ENCODE results near the gene FREY1. TPM values are rescaled to one million over a fixed set of nuclear protein-coding genes. Genes with fewer than 3 reads are reported as not detected.
"Not testable (repeated sequence)": the region's sequence is repeated elsewhere in the genome, so short reads cannot be mapped to it uniquely, and the experiment has no call there.

FREY1 gene
- total and polyA plus RNA-seq, 7 experiments from 2014 or later, result 3.4 to 8.2 (median 4.6) TPM; not detected in 2

- POLR2A ChIA-PET, result no interaction called here
- Histone ChIP-seq H3K36me3 (ENCODE audit: control insufficient read depth in 2 of 3, insufficient read depth in 3 of 3, low read length in 3 of 3) (peaks cover 5 to 63% (median 9%) of the 10 kb centered on the region in 3 experiments), H3K4me3 (ENCODE audit: low read length) (no peak overlapping the region), H3K4me1 (ENCODE audit: control insufficient read depth in 2 of 2, insufficient read depth in 2 of 2, low read length in 2 of 2) (peaks cover 14 to 22% of the 10 kb centered on the region in 2 donors), H3K27me3 (ENCODE audit: control insufficient read depth in 2 of 2, insufficient read depth in 2 of 2, low read length in 2 of 2) (no peaks in the 10 kb centered on the region), H3K9me3 (ENCODE audit: control insufficient read depth in 2 of 3, low read length in 3 of 3) (no peaks in the 10 kb centered on the region), H3K27ac (ENCODE audit: low read depth, low read length) (no peak overlapping the region)
- ATAC-seq, result no peak
- Mint-ChIP-seq H3K4me3 (no peak overlapping the region), H3K27me3 (no peaks in the 10 kb centered on the region), H3K27ac (peak overlapping the region in 1 of 9 donors; percentile 31), H3K9me3 (peaks cover 0 to 3% (median 0%) of the 10 kb centered on the region in 11 donors), H3K36me3 (peaks cover 0 to 11% (median 5%) of the 10 kb centered on the region in 5 donors), H3K4me1 (peaks cover 15 to 41% (median 25%) of the 10 kb centered on the region in 7 donors)
- intact Hi-C loops (cut with micrococcal nuclease), result no loop called here
- CTCF ChIA-PET, result no interaction called here
- no peak for DNase-seq
Observed at GRCh38 chr11:45913514-45913913, 6.4 kb upstream of the FREY1 start.

- DNase-seq (no peak), ATAC-seq (no peak)
- no peaks in the 10 kb centered on the region for H3K27me3 ChIP-seq (ENCODE audit: control insufficient read depth in 2 of 2, insufficient read depth in 2 of 2, low read length in 2 of 2)
- Mint-ChIP-seq H3K27me3 (no peaks in the 10 kb centered on the region), H3K36me3 (peaks cover 0 to 10% (median 3%) of the 10 kb centered on the region in 5 donors), H3K4me3 (no peak overlapping the region), H3K9me3 (no peaks in the 10 kb centered on the region), H3K4me1 (peaks cover 1 to 24% (median 10%) of the 10 kb centered on the region in 7 donors), H3K27ac (peak overlapping the region in 1 of 9 donors; percentile 59)
- no peak overlapping the region for H3K4me3 ChIP-seq (ENCODE audit: low read length)
- H3K36me3 ChIP-seq (ENCODE audit: control insufficient read depth in 2 of 3, insufficient read depth in 3 of 3, low read length in 3 of 3), result peaks cover 2 to 59% (median 7%) of the 10 kb centered on the region in 3 experiments
- intact Hi-C loops (cut with micrococcal nuclease), result no loop called here
- H3K27ac ChIP-seq (ENCODE audit: low read depth, low read length), result no peak overlapping the region
- H3K4me1 ChIP-seq (ENCODE audit: control insufficient read depth in 2 of 2, insufficient read depth in 2 of 2, low read length in 2 of 2), result peaks cover 0 to 3% of the 10 kb centered on the region in 2 donors
- ChIA-PET CTCF (no interaction called here), POLR2A (no interaction called here)
- no peaks in the 10 kb centered on the region for H3K9me3 ChIP-seq (ENCODE audit: control insufficient read depth in 2 of 3, low read length in 3 of 3)
Observed at GRCh38 chr11:45910623-45911022, 3.6 kb upstream of the FREY1 start.

GRCh38 chr11:45909594-45910475, 2.8 kb upstream of the FREY1 start:
- POLR2A ChIA-PET, result interaction anchor here (0.9 to 1.5 kb wide), 2 partner anchors 8 to 63 kb away, joined by 4 to 5 read pairs; partner anchors contain the start of gene PEX16
- H3K36me3 Mint-ChIP-seq, result peaks cover 0 to 5% (median 3%) of the 10 kb centered on the region in 5 donors
- H3K4me3 Mint-ChIP-seq, result no peak overlapping the region
- Histone ChIP-seq H3K4me3 (ENCODE audit: low read length) (no peak overlapping the region), H3K36me3 (ENCODE audit: control insufficient read depth in 2 of 3, insufficient read depth in 3 of 3, low read length in 3 of 3) (peaks cover 0 to 51% (median under 1%) of the 10 kb centered on the region in 3 experiments), H3K27me3 (ENCODE audit: control insufficient read depth in 2 of 2, insufficient read depth in 2 of 2, low read length in 2 of 2) (no peaks in the 10 kb centered on the region), H3K9me3 (ENCODE audit: control insufficient read depth in 2 of 3, low read length in 3 of 3) (no peaks in the 10 kb centered on the region), H3K4me1 (ENCODE audit: control insufficient read depth in 2 of 2, insufficient read depth in 2 of 2, low read length in 2 of 2) (no peaks in the 10 kb centered on the region), H3K27ac (ENCODE audit: low read depth, low read length) (no peak overlapping the region)
- ATAC-seq (no peak), DNase-seq (no peak)
- intact Hi-C loops (cut with micrococcal nuclease), result no loop called here
- H3K27ac Mint-ChIP-seq, result no peak overlapping the region
- H3K27me3 Mint-ChIP-seq, result no peaks in the 10 kb centered on the region
- peaks cover 0 to 23% (median 3%) of the 10 kb centered on the region in 7 donors for H3K4me1 Mint-ChIP-seq
- CTCF ChIA-PET, result no interaction called here
- no peaks in the 10 kb centered on the region for H3K9me3 Mint-ChIP-seq

GRCh38 chr11:45907911-45908370, 870 bp upstream of the FREY1 start:
- Mint-ChIP-seq H3K4me3 (no peak overlapping the region), H3K27ac (no peak overlapping the region), H3K36me3 (peaks cover 0 to 5% (median 3%) of the 10 kb centered on the region in 5 donors), H3K4me1 (peaks cover 0 to 14% (median 3%) of the 10 kb centered on the region in 7 donors), H3K9me3 (no peaks in the 10 kb centered on the region), H3K27me3 (no peaks in the 10 kb centered on the region)
- H3K27me3 ChIP-seq (ENCODE audit: control insufficient read depth in 2 of 2, insufficient read depth in 2 of 2, low read length in 2 of 2), result no peaks in the 10 kb centered on the region
- peaks cover 0 to 32% (median 0%) of the 10 kb centered on the region in 3 experiments for H3K36me3 ChIP-seq (ENCODE audit: control insufficient read depth in 2 of 3, insufficient read depth in 3 of 3, low read length in 3 of 3)
- H3K9me3 ChIP-seq (ENCODE audit: control insufficient read depth in 2 of 3, low read length in 3 of 3), result no peaks in the 10 kb centered on the region
- CTCF ChIA-PET, result no interaction called here
- POLR2A ChIA-PET, result interaction anchor here (1.0 kb wide), 1 partner anchor 9 kb away, joined by 4 read pairs; no protein-coding TSS in a partner anchor
- H3K27ac ChIP-seq (ENCODE audit: low read depth, low read length), result no peak overlapping the region
- H3K4me3 ChIP-seq (ENCODE audit: low read length), result no peak overlapping the region
- no peaks in the 10 kb centered on the region for H3K4me1 ChIP-seq (ENCODE audit: control insufficient read depth in 2 of 2, insufficient read depth in 2 of 2, low read length in 2 of 2)
- ATAC-seq, result no peak
- no peak for DNase-seq
- intact Hi-C loops (cut with micrococcal nuclease), result no loop called here

GRCh38 chr11:45906096-45906682, 882 bp downstream of the FREY1 start:
- intact Hi-C loops (cut with micrococcal nuclease), result no loop called here
- H3K4me1 Mint-ChIP-seq, result peaks cover 0 to 14% (median 3%) of the 10 kb centered on the region in 7 donors
- Histone ChIP-seq H3K9me3 (ENCODE audit: control insufficient read depth in 2 of 3, low read length in 3 of 3) (no peaks in the 10 kb centered on the region), H3K36me3 (ENCODE audit: control insufficient read depth in 2 of 3, insufficient read depth in 3 of 3, low read length in 3 of 3) (peaks cover 0 to 23% (median 0%) of the 10 kb centered on the region in 3 experiments), H3K27ac (ENCODE audit: low read depth, low read length) (no peak overlapping the region), H3K4me1 (ENCODE audit: control insufficient read depth in 2 of 2, insufficient read depth in 2 of 2, low read length in 2 of 2) (no peaks in the 10 kb centered on the region), H3K27me3 (ENCODE audit: control insufficient read depth in 2 of 2, insufficient read depth in 2 of 2, low read length in 2 of 2) (no peaks in the 10 kb centered on the region), H3K4me3 (ENCODE audit: low read length) (no peak overlapping the region)
- no peaks in the 10 kb centered on the region for H3K9me3 Mint-ChIP-seq
- ATAC-seq (peak; percentile 44), DNase-seq (no peak)
- peaks cover 0 to 8% (median 0%) of the 10 kb centered on the region in 5 donors for H3K27me3 Mint-ChIP-seq
- ChIA-PET POLR2A (no interaction called here), CTCF (no interaction called here)
- H3K4me3 Mint-ChIP-seq, result no peak overlapping the region
- H3K27ac Mint-ChIP-seq, result peak overlapping the region in 1 of 9 donors; percentile 77
- H3K36me3 Mint-ChIP-seq, result peaks cover 0 to 3% (median under 1%) of the 10 kb centered on the region in 5 donors

- H3K27ac Mint-ChIP-seq; POLR2A ChIA-PET; H3K4me1 ChIP-seq (ENCODE audit: control insufficient read depth in 2 of 2, insufficient read depth in 2 of 2, low read length in 2 of 2); H3K4me3 ChIP-seq (ENCODE audit: low read length); H3K9me3 Mint-ChIP-seq; H3K27me3 ChIP-seq (ENCODE audit: control insufficient read depth in 2 of 2, insufficient read depth in 2 of 2, low read length in 2 of 2); DNase-seq; CTCF ChIA-PET; H3K36me3 Mint-ChIP-seq; H3K27ac ChIP-seq (ENCODE audit: low read depth, low read length); H3K9me3 ChIP-seq (ENCODE audit: control insufficient read depth in 2 of 3, low read length in 3 of 3); ATAC-seq; H3K4me3 Mint-ChIP-seq; intact Hi-C loops (cut with micrococcal nuclease): not testable (repeated sequence)
- H3K36me3 ChIP-seq (ENCODE audit: control insufficient read depth in 2 of 3, insufficient read depth in 3 of 3, low read length in 3 of 3), result peaks cover 0 to 17% (median 0%) of the 10 kb centered on the region in 3 experiments
- peaks cover 3 to 14% (median 6%) of the 10 kb centered on the region in 5 donors for H3K27me3 Mint-ChIP-seq
- peaks cover 0 to 14% (median 3%) of the 10 kb centered on the region in 7 donors for H3K4me1 Mint-ChIP-seq
Observed at GRCh38 chr11:45905576-45905975, 1.5 kb downstream of the FREY1 start.
